ENCODE data around the gene STRAP. TPM values are rescaled to one million over a fixed set of nuclear protein-coding genes. Genes with fewer than 3 reads are reported as not detected.

The STRAP gene
- total RNA-seq, 2 donors from 2014 or later = 24.1 to 28.5 TPM

DNA sequence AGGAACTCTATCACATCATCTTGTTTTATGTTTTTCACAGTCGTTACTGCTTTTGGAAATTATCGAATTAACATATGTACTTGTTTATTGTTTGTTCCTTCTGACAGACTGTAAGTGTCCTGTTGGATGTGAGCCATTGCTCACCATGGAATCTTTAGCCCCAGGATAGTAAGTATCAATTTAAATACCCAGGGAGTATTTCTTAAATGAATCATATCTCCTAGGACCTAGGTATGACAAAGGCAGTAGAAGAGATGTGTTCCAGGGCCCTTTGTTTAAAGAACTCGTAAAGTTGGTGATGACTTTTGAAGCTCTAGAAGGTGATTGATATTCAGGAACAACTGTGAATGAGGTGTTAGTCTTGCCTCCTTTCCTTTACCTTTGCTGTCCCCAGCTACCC is 30.3 kb upstream of the STRAP start:
- Histone ChIP-seq H3K4me3 (no peak overlapping the region), H3K27me3 (no peaks in the 10 kb centered on the region), H3K9me3 (no peaks in the 10 kb centered on the region), H3K4me1 (no peaks in the 10 kb centered on the region), H3K36me3 (replicated peaks in 1 of 2; ENCODE audit: insufficient read depth in 1 of 2, low read depth in 2 of 2) (no peaks in the 10 kb centered on the region), H3K27ac (no peak overlapping the region)
- intact Hi-C loops (cut with DNase I) = loop anchor here (10.0 kb wide), 1 partner anchor 577 kb away; no protein-coding TSS in a partner anchor
- no peak for DNase-seq
- ATAC-seq = no peak
- TF ChIP-seq, protein P1, sequence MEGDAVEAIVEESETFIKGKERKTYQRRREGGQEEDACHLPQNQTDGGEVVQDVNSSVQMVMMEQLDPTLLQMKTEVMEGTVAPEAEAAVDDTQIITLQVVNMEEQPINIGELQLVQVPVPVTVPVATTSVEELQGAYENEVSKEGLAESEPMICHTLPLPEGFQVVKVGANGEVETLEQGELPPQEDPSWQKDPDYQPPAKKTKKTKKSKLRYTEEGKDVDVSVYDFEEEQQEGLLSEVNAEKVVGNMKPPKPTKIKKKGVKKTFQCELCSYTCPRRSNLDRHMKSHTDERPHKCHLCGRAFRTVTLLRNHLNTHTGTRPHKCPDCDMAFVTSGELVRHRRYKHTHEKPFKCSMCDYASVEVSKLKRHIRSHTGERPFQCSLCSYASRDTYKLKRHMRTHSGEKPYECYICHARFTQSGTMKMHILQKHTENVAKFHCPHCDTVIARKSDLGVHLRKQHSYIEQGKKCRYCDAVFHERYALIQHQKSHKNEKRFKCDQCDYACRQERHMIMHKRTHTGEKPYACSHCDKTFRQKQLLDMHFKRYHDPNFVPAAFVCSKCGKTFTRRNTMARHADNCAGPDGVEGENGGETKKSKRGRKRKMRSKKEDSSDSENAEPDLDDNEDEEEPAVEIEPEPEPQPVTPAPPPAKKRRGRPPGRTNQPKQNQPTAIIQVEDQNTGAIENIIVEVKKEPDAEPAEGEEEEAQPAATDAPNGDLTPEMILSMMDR (IDR thresholded peaks at IDR 0.05) = no peak
- no peak for TF ChIP-seq POLR2A (IDR thresholded peaks at IDR 0.05)
- 59 to 69% methylated on average over 3 of the region's 3 CpGs for WGBS, 2 donors

DNA sequence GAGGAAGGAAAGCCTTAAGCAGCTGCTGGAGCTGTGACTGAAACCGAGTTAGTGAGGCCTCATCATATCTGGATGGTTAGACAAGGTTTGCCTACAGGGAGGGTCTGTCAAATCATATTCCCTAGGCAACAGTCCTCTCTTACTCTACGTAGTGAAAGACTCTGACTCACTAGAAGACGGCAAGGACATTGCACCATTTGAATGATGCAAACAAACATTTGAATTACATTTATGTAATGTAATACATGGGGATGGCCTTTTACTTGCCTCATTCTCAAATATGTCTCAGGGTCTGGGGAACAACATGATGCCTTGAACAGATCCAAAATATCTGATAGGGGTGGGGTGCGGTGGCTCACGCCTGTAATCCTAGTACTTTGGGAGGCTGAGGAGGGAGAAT is 29.8 kb upstream of the STRAP start:
- 80 to 92% methylated on average over 5 of the region's 5 CpGs for WGBS, 2 donors
- Histone ChIP-seq H3K27me3 (no peaks in the 10 kb centered on the region), H3K4me1 (no peaks in the 10 kb centered on the region), H3K36me3 (replicated peaks in 1 of 2; ENCODE audit: insufficient read depth in 1 of 2, low read depth in 2 of 2) (no peaks in the 10 kb centered on the region), H3K27ac (no peak overlapping the region), H3K4me3 (no peak overlapping the region), H3K9me3 (no peaks in the 10 kb centered on the region)
- no peak for DNase-seq
- intact Hi-C loops (cut with DNase I) = loop anchor here (10.0 kb wide), 1 partner anchor 578 kb away; no protein-coding TSS in a partner anchor
- no peak for ATAC-seq
- TF ChIP-seq, protein P1 (IDR thresholded peaks at IDR 0.05) = no peak
- no peak for TF ChIP-seq POLR2A (IDR thresholded peaks at IDR 0.05)

DNA sequence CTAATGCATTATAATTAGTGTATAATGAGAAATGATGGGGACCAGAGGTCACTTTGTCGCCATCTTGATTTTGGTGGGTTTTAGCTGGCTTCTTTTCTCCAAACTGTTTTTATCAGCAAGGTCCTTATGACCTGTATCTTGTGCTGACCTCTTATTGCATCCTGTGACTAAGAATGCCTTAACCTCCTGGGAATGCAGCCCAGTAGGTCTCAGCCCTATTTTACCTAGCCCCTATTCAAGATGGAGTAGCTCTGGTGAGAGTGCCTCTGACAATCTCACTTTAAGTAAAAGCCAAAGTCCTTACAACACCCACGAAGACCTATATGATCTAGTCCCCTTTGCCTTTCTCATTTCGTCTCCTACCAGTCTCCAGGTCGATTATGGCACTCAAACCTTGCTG is 28.3 kb upstream of the STRAP start:
- 66 to 73% methylated on average over 4 of the region's 4 CpGs for WGBS, 2 donors
- no peak for DNase-seq
- Histone ChIP-seq H3K9me3 (no peaks in the 10 kb centered on the region), H3K4me1 (no peaks in the 10 kb centered on the region), H3K4me3 (no peak overlapping the region), H3K36me3 (replicated peaks in 1 of 2; ENCODE audit: insufficient read depth in 1 of 2, low read depth in 2 of 2) (no peaks in the 10 kb centered on the region), H3K27ac (no peak overlapping the region), H3K27me3 (no peaks in the 10 kb centered on the region)
- TF ChIP-seq POLR2A (IDR thresholded peaks at IDR 0.05) = no peak
- TF ChIP-seq, protein P1 (IDR thresholded peaks at IDR 0.05) = no peak
- no peak for ATAC-seq
- intact Hi-C loops (cut with DNase I) = loop anchor here (10.0 kb wide), 1 partner anchor 579 kb away; no protein-coding TSS in a partner anchor

DNA sequence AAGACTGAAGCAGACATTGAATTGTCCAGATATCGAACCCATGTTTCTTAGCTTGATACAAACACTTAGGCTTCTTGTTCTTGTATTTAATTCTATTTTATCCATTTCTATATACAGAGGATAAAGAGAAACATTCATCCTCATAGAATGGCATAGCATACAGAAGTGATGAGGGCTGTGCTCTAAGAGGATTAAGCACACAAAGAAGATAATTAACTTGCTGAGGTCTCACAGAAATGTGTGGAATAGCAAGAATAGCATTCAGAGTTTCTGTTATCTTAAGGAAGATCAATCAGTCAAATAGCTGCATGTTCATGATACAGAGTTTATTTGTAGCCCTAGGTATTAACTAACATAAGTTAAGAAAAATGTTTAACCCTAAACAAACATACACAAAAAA is 27.3 kb upstream of the STRAP start:
- no peaks in the 10 kb centered on the region for H3K27me3 ChIP-seq
- ATAC-seq (no peak), DNase-seq (no peak)
- no peaks in the 10 kb centered on the region for H3K4me1 ChIP-seq
- intact Hi-C loops (cut with DNase I) = loop anchor here (5.0 to 10.0 kb wide), 2 partner anchors 263 to 580 kb away; no protein-coding TSS in a partner anchor
- H3K4me3 ChIP-seq = no peak overlapping the region
- 69 to 72% methylated on average over 1 of the region's 1 CpG for WGBS, 2 donors
- no peak overlapping the region for H3K27ac ChIP-seq
- no peak for TF ChIP-seq POLR2A (IDR thresholded peaks at IDR 0.05)
- TF ChIP-seq, protein P1 (IDR thresholded peaks at IDR 0.05) = no peak
- H3K36me3 ChIP-seq (replicated peaks in 1 of 2; ENCODE audit: insufficient read depth in 1 of 2, low read depth in 2 of 2) = no peaks in the 10 kb centered on the region
- H3K9me3 ChIP-seq = no peaks in the 10 kb centered on the region

DNA sequence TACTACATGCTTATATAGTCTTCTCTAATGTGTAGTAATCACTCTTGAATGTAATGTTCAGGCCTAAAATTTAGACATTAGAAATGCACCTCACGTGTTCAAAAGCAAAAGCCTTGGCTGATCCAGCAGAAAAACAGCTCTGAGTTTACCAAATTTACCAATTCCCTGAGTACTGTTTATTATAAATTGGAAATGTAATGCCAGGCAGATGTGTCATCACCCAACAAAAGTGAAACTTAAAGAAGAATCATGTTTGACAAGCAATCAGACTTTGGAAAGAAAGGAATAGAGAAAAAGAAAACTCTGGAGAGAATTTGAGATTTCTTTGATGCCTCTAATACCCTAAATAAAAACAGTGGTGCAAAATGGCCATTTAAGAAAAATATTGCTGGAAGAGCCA is 26.5 kb upstream of the STRAP start:
- Histone ChIP-seq H3K36me3 (replicated peaks in 1 of 2; ENCODE audit: insufficient read depth in 1 of 2, low read depth in 2 of 2) (no peaks in the 10 kb centered on the region), H3K4me3 (no peak overlapping the region), H3K27ac (no peak overlapping the region), H3K27me3 (no peaks in the 10 kb centered on the region), H3K9me3 (no peaks in the 10 kb centered on the region), H3K4me1 (no peaks in the 10 kb centered on the region)
- ATAC-seq = no peak
- TF ChIP-seq, protein P1 (IDR thresholded peaks at IDR 0.05) = no peak
- no peak for TF ChIP-seq POLR2A (IDR thresholded peaks at IDR 0.05)
- 38 to 59% methylated on average over 1 of the region's 1 CpG for WGBS, 2 donors
- intact Hi-C loops (cut with DNase I) = loop anchor here (5.0 to 10.0 kb wide), 2 partner anchors 263 to 581 kb away; no protein-coding TSS in a partner anchor
- DNase-seq = no peak

All from body of pancreas (tissue), 4 donors.